RWPE2 (cell line): ENCODE results near the gene KLRC2.
"Not testable (repeated sequence)": the region's sequence is repeated elsewhere in the genome, so short reads cannot be mapped to it uniquely, and the experiment has no call there.

Source experiments
- ATAC-seq: fragments of 200-7000 bp; cut with Tn5 transposase; 3 replicates; pipeline ENCODE4 v1.9.1; 2021; ENCODE audit warnings: low read depth
- DNase-seq: peaks from one replicate; pipeline ENCODE4 v3.0.0-alpha.2; 2020; ENCODE audit warnings: low spot score
- H3K27ac ChIP-seq: fragments of 450-650 bp; 2 replicates; pipeline ENCODE4 v1.5.1; 2017; ENCODE audit warnings: mild to moderate bottlenecking; ENCODE audit not compliant: poor library complexity, severe bottlenecking
- H3K27me3 ChIP-seq: fragments of 250-450 bp; sonication (Bioruptor Pico); 2 replicates; pipeline ENCODE4 v1.5.1; 2021; ENCODE audit warnings: mild to moderate bottlenecking, moderate library complexity; ENCODE audit not compliant: insufficient read depth, poor library complexity, severe bottlenecking
- H3K36me3 ChIP-seq: fragments of 250-450 bp; sonication (Bioruptor Pico); 2 replicates; pipeline ENCODE4 v1.5.1; 2020; ENCODE audit warnings: low read depth, mild to moderate bottlenecking, moderate library complexity
- H3K4me1 ChIP-seq: fragments of 250-450 bp; sonication (Bioruptor Pico); 2 replicates; pipeline ENCODE4 v1.5.1; 2021; ENCODE audit warnings: mild to moderate bottlenecking, moderate library complexity; ENCODE audit not compliant: insufficient read depth, poor library complexity, severe bottlenecking
- H3K4me3 ChIP-seq: fragments of 250-450 bp; sonication (Bioruptor Pico); 2 replicates; pipeline ENCODE4 v1.5.1; 2021; ENCODE audit warnings: mild to moderate bottlenecking, moderate library complexity; ENCODE audit not compliant: severe bottlenecking
- H3K9me3 ChIP-seq: fragments of 250-450 bp; sonication (Bioruptor Pico); 2 replicates; pipeline ENCODE4 v1.5.1; 2021; ENCODE audit warnings: mild to moderate bottlenecking, moderate library complexity; ENCODE audit not compliant: severe bottlenecking
- CTCF ChIP-seq: fragments of 450-650 bp; IDR thresholded peaks from one replicate; pipeline ENCODE4 v1.5.1; 2017; ENCODE audit warnings: mild to moderate bottlenecking, moderate library complexity; ENCODE audit not compliant: poor library complexity, severe bottlenecking

Gene KLRC2

GRCh38 chr12:10435816-10436215 lies at the start of gene KLRC2:
KLRC2 (minus strand) TSS chr12:10436010; CDS start chr12:10435986, 24 bp downstream.
- DNase-seq, H3K36me3 ChIP-seq, H3K4me1 ChIP-seq, H3K4me3 ChIP-seq, H3K9me3 ChIP-seq, H3K27ac ChIP-seq, H3K27me3 ChIP-seq: not testable (repeated sequence)
- ATAC-seq = peak; percentile 84

DNA sequence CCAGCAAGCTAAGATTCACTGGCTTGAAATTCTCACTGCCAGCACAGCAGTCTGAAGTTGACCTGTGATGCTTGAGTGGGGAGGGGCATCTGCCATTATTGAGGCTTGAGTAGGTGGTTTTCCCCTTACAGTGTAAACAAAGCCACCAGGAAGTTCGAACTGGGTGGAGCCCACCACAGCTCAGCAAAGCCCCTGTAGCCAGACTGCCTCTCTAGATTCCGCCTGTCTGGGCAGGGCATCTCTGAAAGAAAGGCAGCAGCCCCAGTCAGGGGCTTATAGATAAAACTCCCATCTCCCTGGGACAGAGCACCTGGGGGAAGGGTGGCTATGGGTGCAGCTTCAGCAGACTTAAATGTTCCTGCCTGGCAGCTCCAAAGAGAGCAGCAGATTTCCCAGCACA lies 46.1 kb upstream of the KLRC2 start:
- H3K4me3 ChIP-seq, H3K27me3 ChIP-seq, H3K9me3 ChIP-seq, ATAC-seq, H3K27ac ChIP-seq, H3K4me1 ChIP-seq, H3K36me3 ChIP-seq, DNase-seq: not testable (repeated sequence)

GRCh38 chr12:10472808-10473207 lies 37.0 kb upstream of the KLRC2 start:
- DNase-seq, H3K4me3 ChIP-seq, H3K9me3 ChIP-seq, H3K4me1 ChIP-seq, H3K27me3 ChIP-seq, H3K27ac ChIP-seq, ATAC-seq, H3K36me3 ChIP-seq: not testable (repeated sequence)

GRCh38 chr12:10469701-10470100 lies 33.9 kb upstream of the KLRC2 start:
- no peak for TF ChIP-seq CTCF
- ATAC-seq (no peak), DNase-seq (no peak)
- no peaks in the 10 kb centered on the region for H3K9me3 ChIP-seq
- H3K27ac ChIP-seq = no peak overlapping the region
- H3K4me1 ChIP-seq = no peaks in the 10 kb centered on the region
- H3K27me3 ChIP-seq = no peaks in the 10 kb centered on the region
- no peak overlapping the region for H3K4me3 ChIP-seq
- H3K36me3 ChIP-seq = no peaks in the 10 kb centered on the region

DNA sequence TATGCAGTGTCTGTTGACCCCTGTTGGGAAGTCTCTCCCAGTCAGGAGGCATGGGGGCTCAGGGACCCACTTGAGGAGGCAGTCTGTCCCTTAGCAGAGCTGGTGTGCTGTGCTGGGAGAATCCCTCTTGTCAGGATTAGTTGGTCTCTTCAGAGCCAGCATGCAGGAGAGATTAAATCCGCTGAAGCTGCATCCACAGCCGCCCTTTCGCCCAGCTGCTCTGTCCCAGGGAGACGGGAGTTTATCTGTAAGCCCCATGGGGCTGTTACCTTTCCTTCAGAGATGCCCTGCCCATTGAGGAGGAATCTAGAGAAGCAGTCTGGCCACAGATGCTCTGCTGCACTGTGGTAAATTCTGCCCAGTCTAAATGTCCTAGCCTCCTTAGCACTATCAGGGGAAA lies 30.5 kb upstream of the KLRC2 start:
- H3K4me3 ChIP-seq = no peak overlapping the region
- H3K27ac ChIP-seq = no peak overlapping the region
- DNase-seq (no peak), ATAC-seq (no peak)
- H3K36me3 ChIP-seq = no peaks in the 10 kb centered on the region
- TF ChIP-seq CTCF = no peak
- H3K4me1 ChIP-seq = no peaks in the 10 kb centered on the region
- H3K27me3 ChIP-seq = no peaks in the 10 kb centered on the region
- no peaks in the 10 kb centered on the region for H3K9me3 ChIP-seq

DNA sequence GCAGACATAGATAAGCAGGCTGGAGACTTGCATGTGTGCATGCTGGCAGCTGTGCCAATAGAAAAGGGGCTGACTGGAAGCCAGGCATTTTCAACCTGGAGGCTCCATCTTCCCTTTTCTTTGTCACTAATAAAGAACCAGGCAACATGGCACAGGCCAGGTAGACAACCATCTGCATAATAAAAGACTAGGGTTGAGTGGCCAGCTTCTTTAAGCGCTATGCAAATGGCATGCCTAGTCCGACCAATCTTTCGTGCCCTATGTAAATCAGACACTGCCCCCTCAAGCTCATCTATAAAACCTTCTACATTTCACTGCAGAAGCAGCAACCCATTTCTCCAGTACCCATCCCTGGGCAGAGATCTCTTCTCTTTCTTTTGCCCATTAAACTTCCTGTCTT lies 21.9 kb upstream of the KLRC2 start:
- TF ChIP-seq CTCF = no peak
- H3K9me3 ChIP-seq = no peaks in the 10 kb centered on the region
- ATAC-seq (no peak), DNase-seq (no peak)
- H3K27me3 ChIP-seq = no peaks in the 10 kb centered on the region
- no peaks in the 10 kb centered on the region for H3K4me1 ChIP-seq
- no peak overlapping the region for H3K27ac ChIP-seq
- no peaks in the 10 kb centered on the region for H3K36me3 ChIP-seq
- no peak overlapping the region for H3K4me3 ChIP-seq
